Middle frontal gyrus (tissue), 1 donor: Measurements from ENCODE around the gene RPS6KA2.
"Not testable (repeated sequence)": the region's sequence is repeated elsewhere in the genome, so short reads cannot be mapped to it uniquely, and the experiment has no call there.

Source experiments
- DNase-seq: peaks from one replicate; pipeline ENCODE4 v3.0.0-alpha.2; 2015; ENCODE audit warnings: low spot score; ENCODE audit errors: extremely low spot score

Gene RPS6KA2

DNA sequence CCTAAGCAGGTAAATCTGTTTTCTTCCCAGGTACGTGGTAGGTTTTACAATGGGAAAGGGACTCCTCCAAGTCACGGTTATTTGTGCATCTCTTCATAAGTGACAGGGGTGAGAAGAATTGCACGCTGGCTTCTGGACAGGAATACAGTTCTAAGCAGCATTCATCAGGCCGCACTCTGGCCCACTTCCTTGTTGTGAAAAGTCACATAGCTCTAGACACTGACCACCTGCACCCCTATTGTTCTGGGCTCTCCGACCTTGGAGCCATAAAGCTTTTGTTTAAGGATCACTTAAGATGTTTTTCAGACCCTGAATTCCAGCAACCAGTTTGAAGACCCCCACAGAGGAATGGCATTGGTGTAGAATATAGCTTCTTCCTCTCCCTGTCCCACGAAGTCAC lies 72.0 kb downstream of the RPS6KA2 start:
- DNase-seq = no peak

DNA sequence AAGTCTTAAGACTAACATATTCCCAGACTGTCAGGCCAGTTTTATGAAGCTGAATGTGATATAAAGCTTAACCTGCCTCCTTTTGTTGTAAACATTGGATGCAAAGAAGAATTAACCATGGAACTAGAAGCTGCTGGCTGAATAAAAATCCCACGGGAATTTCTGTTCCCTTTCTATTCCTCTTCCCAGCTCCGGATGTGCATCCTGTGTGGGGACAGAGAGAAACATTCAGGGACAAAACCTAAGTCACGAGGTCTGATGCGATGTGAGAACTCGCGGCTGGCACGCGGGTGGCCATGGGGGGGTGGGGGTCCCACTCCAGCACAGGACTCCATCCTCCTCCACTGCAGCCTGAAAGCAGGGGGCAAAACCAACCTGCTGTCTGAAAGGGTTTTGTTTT lies 72.7 kb downstream of the RPS6KA2 start:
- no peak for DNase-seq

DNA sequence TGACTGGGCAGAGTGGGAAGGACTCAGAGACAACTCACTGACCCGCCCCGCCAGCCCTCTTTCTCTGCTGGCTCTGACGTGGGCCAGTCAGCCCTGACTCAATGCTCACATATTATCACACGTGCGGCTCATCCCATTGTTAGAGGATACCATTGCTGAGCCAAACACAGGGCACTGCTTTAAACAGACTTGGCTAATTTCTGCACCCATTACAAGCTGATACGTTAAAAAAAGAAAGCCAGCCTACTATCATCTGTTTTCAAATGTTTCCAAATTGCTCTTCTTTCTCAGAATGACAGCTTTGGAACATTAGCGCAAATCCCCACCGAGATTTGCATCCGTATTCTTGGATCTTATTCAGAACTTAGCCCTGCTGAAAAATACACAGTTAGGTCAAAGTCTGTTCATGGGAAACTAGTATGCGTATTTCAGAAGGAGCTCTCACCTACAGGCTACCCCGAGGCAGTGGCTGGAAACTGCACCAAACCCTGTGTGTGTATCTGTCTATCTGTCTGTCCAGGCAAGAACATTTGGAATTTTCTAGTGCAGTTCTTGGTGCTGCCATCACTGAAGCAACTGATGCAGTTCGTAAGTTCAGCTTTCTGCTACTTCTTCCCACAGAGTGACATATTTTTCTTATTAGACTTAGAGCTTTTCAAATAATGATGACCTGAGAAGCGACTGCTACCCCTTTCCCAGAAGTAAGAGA lies 73.3 kb downstream of the RPS6KA2 start:
- DNase-seq = no peak

DNA sequence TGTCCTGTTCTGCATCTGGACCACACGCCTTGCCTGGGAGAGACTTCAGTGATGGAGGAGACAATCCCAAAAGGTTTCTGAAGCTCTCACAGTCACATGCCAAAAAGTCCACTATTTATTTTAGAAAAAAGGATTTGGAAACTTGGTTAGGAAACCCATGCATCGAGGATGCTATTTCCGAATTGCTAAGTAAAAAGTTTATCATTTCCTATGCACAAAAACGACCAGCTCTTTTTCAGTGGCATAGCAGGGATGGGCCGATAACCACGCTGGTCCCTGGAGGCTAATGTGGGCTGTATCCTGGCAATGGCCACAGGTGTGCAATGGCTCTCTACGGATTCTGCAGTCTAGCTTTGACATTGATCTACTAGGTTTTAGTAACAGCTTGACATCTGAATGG lies 74.5 kb downstream of the RPS6KA2 start:
- no peak for DNase-seq

DNA sequence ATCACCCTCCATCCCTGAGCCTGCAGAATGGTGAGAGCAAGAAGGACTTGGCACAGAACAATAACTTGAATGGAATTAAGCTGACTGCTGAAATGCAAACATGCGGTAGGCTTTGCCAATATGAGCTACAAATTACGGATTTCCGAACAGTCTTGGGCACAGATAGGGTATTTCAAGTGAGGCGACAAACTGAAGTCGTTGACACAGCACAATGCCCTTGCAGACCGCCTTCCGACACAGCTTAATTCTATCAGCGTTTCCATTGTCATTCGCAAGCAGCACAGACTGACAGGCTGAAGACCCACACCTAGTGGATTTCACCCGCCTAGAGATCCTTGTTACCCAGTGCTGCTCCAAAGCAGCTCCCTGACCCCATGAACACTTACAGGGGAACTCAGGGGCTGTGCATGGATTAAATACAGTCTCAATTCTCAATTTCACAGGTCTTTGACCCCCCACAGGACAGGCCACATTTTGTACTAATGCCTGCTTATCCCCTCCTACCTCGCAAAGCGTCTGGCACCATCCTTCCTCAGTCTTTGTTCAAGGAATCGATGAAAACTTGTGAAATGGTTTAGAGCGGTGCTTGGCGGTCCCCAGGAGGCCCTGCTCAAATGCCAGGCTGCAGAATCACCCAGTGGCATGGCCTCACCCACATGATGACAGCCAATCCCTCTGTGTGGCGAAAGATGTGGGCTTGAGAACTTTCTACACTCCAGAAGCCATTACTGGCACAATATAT lies 75.1 kb downstream of the RPS6KA2 start:
- no peak for DNase-seq

DNA sequence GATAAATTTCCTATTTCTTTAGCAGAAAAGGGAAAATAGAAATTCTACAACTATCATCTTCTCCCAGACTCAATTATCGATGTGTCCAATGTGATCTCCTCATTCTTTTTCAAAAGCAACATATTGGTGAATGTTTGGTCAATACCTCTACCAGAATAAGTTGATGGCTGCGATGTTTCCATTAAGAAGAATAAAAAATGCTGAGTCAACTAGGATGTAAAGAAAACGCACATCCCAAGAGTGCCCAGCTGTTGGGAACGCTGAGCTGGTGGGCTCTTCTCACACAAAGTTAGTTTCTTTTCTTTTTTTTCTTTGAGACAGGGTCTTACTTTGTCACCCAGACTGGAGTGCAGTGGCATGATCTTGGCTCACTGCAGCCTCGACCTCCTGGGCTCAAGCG lies 80.4 kb downstream of the RPS6KA2 start:
- DNase-seq = no peak

DNA sequence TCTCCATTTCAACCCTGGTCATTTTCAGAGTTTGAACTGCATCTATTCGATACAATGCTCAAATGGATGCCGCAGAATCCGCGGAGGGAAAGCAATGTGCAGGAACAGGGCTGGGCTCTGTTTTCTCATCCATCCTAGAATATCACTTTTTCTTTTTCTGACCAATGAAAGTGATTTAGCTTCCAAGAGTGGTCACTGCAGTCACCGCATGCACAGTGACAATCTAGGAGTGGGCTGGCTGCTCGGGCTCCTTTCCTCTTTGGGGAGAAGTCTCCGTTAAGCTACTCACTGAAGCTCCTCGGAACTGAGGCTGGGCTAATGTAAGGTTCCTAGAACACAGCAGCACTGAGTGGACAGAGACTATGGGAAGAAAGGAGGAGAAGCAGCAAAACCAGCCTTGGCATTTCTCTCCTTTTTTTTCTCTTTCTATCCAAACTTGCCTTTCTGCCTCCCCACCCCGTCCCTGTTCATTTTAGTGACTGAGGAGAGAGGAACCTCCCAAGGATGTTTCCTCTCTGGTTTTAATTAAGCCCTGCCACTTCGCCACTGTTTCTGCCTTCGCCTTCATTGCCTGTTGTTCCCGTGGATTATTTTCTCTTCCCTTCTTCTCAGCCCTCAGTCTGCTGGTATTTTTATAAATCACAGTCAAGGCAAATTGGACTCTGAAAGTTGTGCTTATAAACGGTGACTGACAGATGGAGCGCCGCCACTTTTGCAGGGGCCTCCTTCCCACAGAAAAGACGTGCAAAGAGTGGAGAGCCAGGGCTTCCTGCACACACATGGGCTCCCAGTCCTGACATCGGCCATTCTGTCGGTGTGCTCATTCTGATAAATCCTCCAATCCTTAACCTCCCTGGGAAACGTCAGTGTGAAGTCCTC lies 81.7 kb downstream of the RPS6KA2 start:
- DNase-seq = no peak

DNA sequence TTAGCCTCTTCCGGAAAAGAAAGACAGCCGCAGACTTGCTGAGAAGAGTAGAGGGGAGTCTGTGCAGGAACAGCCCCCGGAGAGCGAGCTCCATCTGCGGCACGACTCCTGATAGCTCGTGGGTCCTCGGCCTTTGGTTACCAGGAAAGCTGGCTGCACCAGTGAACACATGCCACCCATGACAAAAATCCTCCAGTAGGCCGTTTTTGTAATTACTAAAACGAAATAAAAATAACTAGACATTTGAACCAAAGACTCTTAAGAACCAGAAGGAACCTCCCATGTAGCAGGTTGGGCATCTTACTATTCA lies 82.8 kb downstream of the RPS6KA2 start:
- DNase-seq = no peak

DNA sequence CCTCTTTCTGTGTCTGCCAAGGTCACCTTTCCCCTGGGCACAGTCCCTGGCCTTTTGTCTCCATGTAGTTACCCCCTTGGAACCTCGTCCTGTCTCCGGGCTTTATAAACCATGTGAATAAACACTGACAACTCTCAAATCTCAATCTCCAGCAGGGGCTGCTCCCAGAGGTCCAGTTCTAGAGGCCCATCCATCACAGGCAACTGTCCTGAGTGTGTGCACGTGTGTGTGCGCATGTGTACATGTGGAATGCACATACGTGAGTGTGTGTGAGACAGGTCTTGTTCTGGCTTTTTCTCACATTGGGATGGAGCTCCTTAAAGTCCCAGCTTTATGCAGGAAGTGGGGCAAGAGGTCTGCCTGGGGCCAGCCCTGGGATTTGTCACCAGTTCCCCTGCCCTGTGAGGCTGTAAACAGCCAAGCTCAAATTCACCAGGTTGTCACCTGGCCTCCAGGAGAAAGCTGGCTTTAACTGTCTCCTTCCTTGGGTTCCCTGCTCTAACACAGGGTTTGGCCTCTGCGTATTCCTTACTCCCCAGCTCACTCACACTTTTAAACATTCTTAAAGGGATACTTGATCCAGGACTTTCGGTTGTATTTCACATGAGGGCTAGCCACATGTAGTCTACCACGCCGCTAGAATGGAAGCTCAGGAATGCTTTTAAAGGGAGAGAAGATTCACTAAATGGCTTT lies 83.3 kb downstream of the RPS6KA2 start:
- no peak for DNase-seq

DNA sequence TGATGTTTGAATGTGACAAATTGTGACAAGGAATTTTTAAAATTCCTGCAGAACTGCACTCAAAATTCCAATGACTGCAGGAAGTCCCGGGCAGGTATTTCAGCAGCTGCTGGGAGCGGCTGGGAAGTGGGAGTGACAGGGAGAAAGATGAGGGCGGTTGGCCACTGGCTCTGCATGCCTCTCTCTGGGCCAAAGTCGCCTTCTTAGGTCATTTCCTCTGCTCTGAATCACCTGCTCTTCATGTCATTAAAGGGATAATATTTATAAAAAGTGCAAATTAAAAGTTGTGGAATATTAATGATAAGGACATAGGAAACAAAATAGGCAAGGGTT lies 84.5 kb downstream of the RPS6KA2 start:
- DNase-seq = no peak

DNA sequence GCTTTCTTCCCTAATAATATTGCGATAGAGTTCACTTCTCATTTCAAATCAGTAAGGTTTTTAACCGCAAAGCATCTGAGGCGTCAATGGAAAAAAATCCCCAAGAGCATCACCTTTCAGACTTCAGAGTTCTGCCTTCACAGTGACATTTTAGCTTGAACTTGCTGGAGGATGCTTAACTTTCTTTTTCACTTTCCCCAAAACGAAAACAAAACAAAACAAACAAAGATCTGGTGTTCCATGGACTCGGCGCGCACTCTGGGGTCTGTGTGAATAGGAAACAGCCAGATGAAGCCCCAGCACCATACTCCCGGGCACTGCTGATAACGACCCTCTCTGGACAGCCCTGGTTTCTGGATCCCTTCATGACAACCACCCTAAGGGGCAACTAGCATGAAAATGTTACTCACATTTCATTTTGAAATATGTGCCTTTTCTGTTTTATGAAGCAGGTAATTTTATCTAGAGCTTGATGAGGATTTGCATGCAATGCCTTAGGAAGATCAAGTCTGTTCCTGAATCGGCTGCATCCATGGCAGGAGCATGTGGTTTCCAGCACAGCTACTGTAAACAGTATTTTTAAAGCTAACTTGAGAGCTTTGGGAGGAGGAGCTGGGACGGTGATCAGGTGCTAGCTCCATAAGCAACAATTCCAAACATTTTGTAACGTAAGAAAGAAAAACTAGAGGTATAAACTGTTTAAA lies 85.0 kb downstream of the RPS6KA2 start:
- no peak for DNase-seq

DNA sequence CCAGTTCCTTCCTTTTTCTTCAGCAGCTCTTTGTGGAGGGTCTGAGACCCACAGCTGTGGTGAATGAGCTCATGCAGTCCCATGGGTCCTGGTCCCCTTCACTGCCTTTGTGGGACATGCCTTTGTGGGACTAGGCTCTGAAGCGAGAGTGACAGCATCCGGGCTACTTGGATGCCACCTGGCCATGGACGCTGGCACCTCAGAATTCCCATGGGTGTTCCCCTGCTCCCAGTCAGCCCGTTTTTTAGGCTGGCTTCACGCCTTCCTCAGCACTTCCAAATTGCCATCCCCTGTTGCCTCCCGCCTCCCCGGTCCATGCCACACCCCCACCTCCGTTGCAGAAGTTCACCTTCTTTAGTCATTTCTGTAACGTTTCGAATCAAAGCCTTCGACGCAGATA lies 85.7 kb downstream of the RPS6KA2 start:
- DNase-seq = no peak

DNA sequence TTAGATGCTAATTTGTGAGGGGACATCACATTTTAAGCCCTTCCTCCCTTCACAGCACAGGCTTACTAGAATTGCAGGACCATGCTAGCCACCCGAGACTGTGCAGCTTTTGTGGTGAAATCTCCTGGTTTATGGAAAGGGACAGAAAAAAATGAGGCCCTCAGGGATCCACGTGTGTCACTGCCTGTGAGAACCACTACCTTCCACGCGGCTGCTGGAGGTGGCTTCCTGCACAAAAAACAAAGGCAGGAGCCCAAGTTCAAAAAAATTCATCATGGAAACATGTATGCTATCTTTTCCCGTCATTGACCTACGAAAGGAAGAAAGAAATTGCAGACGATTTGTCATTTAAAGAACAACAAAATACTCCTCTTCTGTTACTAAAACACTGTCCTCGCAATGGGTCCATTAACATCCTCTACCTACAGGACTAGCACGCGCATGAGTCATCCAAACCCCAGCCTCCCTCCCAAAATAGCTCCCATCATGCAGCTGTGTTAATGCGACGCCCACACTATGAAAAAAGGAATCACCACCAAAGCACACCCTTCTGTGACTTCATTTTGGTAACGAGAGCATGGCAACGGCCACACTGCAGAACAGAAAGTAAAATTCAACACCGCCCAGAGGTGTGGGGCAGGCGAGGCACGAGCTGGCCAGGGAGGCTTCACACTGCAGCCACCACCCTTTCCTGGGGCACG lies 86.3 kb downstream of the RPS6KA2 start:
- no peak for DNase-seq

DNA sequence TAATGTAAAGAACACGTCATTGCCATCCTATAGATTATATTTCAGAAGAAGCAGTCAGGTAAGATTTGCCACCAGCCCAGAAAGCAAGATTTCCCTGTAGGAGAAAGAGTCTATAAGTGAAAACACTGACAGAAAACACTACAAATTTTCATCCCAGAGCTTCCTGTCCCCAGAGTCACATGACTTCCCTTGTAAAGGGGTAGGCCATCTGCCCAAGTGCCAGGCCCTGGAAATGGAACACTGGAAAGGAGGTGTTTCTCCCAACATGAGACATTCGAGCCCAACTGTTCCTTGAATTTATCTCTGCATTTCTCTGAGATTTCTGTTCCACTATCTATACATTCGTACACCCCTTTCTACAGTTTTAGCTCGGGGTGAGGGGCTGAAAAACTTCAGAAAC lies 87.5 kb downstream of the RPS6KA2 start:
- no peak for DNase-seq

DNA sequence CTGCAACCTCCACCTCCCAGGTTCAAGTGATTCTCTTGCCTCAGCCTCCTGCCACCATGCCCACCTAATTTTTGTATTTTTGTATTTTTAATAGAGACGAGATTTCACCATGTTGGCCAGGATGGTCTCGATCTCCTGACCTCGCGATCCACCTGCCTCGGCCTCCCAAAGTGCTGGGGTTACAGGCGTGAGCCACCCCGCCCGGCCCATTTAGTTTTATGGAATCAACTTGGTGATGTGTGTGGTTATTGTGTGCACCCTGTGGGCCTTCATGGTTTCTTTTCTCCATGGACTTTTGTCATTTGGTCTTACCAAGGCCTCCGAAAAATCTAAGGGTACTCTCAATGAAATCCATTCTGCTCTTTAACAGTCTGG lies 88.1 kb downstream of the RPS6KA2 start:
- not testable (repeated sequence) for DNase-seq

DNA sequence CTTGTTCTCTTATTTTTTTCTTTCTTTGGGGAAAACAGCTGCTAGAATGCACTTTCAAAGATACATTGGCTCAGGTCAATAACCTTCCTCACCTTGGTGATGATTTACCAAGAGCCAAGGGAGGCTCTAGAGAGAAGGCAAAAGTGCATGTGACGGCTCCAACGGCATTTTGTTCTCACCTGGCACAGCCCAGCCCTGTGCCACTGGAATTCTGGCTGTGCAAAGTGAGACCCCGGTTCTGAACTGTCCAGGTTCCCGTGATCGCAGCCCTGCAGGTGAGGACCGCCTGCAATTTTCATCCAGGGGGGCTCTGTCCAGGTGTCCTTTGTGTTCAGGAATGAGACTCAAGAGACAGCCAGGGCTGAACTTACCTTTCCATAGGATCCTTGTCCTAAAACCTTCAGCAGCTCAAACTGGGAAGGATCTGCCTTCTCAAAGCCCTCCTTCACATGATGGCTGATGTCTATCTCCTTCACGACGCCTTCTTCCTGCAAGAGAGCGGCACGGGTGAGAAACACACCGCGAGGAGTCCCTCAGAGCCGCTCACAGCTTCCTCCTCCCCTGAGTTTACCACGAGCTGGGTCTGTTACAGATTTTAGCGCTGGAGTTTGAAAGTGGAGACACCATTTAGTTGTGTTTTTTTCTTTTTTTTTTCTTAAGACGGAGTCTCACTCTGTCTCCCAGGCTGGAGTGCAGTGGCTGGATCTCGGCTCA lies 88.6 kb downstream of the RPS6KA2 start:
- DNase-seq = no peak

DNA sequence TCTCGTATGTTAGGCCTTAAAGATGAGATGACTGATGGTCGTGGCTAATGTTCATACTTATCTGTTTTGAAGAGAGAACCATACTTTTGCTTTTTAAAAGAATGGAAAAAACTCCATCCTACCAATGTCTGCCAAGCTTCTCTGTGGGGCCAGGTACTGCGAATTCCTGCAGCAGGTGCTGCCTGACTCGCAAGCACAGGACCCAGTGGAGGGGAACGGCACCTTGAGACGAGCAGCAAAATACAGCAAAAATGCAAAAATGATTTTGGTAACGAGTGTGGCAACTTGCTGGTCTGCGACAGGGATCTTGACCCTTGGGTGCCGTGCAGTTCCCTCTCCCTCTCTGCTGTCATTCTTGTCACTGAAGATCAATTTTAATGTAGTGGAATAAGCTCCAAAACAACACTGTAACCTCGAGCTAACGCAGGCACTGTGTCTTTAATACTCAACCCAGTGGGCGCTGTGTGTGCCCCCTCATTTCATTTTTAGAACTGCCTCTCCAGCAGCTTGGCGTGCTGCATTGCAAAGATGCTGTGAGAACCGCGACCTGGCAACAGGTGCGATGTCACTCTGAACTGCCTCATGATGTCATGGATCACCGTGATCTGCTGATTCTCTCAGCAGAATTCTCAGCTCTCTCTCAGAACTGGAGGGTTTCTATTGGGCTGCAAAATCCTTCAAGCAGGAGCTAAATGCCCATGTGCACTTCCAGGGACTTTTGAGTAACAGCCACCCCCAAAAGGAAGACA lies 92.2 kb downstream of the RPS6KA2 start:
- no peak for DNase-seq

DNA sequence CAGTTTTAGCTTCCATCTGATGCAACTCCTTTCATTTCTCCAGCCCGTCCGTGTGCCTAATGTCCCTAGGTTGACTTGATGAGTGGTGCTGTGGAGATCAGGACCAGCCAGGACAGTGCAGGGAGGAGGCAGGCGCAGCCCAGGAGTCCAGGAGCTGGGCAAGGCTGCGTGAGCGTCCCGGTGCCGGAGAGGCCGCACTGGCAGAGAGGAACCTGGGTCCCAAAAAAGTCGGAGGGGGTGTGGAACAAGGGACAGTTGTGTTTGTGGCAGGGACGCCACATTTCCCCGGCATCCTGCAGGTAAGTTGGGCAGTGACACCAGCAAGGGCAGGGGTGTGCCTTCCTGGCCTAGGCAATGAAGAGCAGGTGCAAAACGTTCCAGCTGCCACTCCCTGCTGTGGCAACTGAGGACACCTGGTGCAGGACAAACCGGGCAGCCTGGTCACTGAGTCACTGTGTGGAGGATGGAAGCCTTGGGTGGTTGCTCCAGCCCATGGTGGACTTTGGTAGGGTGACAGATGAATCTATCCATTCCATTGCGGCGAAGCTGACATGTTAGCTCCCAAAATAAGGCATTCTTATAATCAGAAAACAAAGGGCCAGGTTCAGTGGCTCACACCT lies 93.7 kb downstream of the RPS6KA2 start:
- no peak for DNase-seq

DNA sequence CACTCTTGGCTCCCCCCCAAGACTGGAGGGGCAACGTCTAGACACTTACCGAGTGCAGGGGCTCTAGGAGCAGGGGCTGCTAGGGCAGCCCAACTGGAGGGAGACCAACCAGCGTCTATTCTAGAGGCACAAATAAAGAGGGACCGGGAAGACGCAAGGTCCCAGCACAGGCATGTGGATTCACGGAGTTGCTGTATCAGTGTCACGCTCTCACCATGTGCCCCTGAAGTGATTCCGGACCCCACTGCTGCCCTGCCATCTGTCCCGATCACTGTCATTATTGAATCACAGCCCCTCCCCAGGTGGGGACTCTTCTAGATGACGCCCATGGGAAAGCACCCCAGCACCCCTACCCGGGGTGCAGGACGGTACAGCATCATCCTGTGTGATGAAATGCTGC lies 94.7 kb downstream of the RPS6KA2 start:
- no peak for DNase-seq
